H9 (cell line): ENCODE data around the gene RAI14. TPM values are rescaled to one million over a fixed set of nuclear protein-coding genes. Genes with fewer than 3 reads are reported as not detected.

Experiments used
- DNase-seq: peaks from one replicate; pipeline ENCODE4 v3.0.0-alpha.2; 2017
- H2AFZ ChIP-seq: one replicate; pipeline ENCODE4 v1.6.1; 2013; ENCODE audit warnings: mild to moderate bottlenecking, low read length, control low read depth, moderate library complexity
- H2AK5ac ChIP-seq: 2 replicates; pipeline ENCODE4 v1.6.1; 2013; ENCODE audit warnings: low read length, control low read depth, mixed read lengths; ENCODE audit not compliant: insufficient read length
- H2BK120ac ChIP-seq: one replicate; pipeline ENCODE4 v1.6.1; 2013; ENCODE audit warnings: low read depth, mild to moderate bottlenecking, low read length, control low read depth, inconsistent platforms; ENCODE audit not compliant: poor library complexity, severe bottlenecking
- H2BK12ac ChIP-seq: 2 replicates; pipeline ENCODE4 v1.6.1; 2013; ENCODE audit warnings: low read length, control low read depth, mixed read lengths, low read depth; ENCODE audit not compliant: insufficient read length
- H2BK15ac ChIP-seq: 2 replicates; pipeline ENCODE4 v1.6.1; 2013; ENCODE audit warnings: low read depth, low read length, control low read depth
- H2BK20ac ChIP-seq: one replicate; pipeline ENCODE4 v1.6.1; 2013; ENCODE audit warnings: low read depth, mild to moderate bottlenecking, low read length, control low read depth, inconsistent platforms; ENCODE audit not compliant: poor library complexity, severe bottlenecking
- H2BK5ac ChIP-seq: 2 replicates; pipeline ENCODE4 v1.6.1; 2013; ENCODE audit warnings: low read length, control low read depth, mixed read lengths; ENCODE audit not compliant: insufficient read length
- H3K14ac ChIP-seq: 2 replicates; pipeline ENCODE4 v1.6.1; 2013; ENCODE audit warnings: low read length, control low read depth; ENCODE audit not compliant: insufficient read depth
- H3K18ac ChIP-seq: 2 replicates; pipeline ENCODE4 v1.6.1; 2013; ENCODE audit warnings: low read depth, mild to moderate bottlenecking, mixed read lengths, low read length, control low read depth; ENCODE audit not compliant: insufficient read length
- H3K23ac ChIP-seq: 2 replicates; pipeline ENCODE4 v1.6.1; 2013; ENCODE audit warnings: low read length, control low read depth, mixed read lengths, low read depth; ENCODE audit not compliant: insufficient read length
- H3K23me2 ChIP-seq: 2 replicates; pipeline ENCODE4 v1.6.1; 2013; ENCODE audit warnings: low read depth, mild to moderate bottlenecking, mixed read lengths, low read length, control low read depth; ENCODE audit not compliant: insufficient read length, poor library complexity, severe bottlenecking
- H3K27ac ChIP-seq: 2 replicates; pipeline ENCODE4 v1.5.1; 2013; ENCODE audit warnings: low read length, control low read depth, mixed read lengths, low read depth; ENCODE audit not compliant: insufficient read length
- H3K27me3 ChIP-seq: 2 replicates; pipeline ENCODE4 v1.6.1; 2013; ENCODE audit warnings: low read length, control low read depth, inconsistent platforms; ENCODE audit not compliant: insufficient read depth
- H3K4ac ChIP-seq: 2 replicates; pipeline ENCODE4 v1.6.1; 2013; ENCODE audit warnings: low read depth, mild to moderate bottlenecking, control low read depth, inconsistent platforms, low read length, moderate library complexity
- H3K4me1 ChIP-seq: 2 replicates; pipeline ENCODE4 v1.6.1; 2013; ENCODE audit warnings: low read length, control low read depth, inconsistent platforms; ENCODE audit not compliant: insufficient read depth
- H3K4me2 ChIP-seq: 2 replicates; pipeline ENCODE4 v1.6.1; 2013; ENCODE audit warnings: low read length, control low read depth, mixed read lengths; ENCODE audit not compliant: insufficient read length, insufficient read depth
- H3K56ac ChIP-seq: 2 replicates; pipeline ENCODE4 v1.6.1; 2013; ENCODE audit warnings: low read depth, mild to moderate bottlenecking, mixed read lengths, low read length, control low read depth; ENCODE audit not compliant: insufficient read length
- H3K79me1 ChIP-seq: 2 replicates; pipeline ENCODE4 v1.6.1; 2013; ENCODE audit warnings: low read depth, mild to moderate bottlenecking, moderate library complexity, low read length, control low read depth, inconsistent platforms; ENCODE audit not compliant: insufficient read depth, poor library complexity, severe bottlenecking
- H3K79me2 ChIP-seq: 2 replicates; pipeline ENCODE4 v1.6.1; 2013; ENCODE audit warnings: low read length, control low read depth, inconsistent platforms; ENCODE audit not compliant: insufficient read depth
- H3K9ac ChIP-seq: 2 replicates; pipeline ENCODE4 v1.6.1; 2013; ENCODE audit warnings: low read length, control low read depth, mixed read lengths; ENCODE audit not compliant: insufficient read length; ENCODE audit errors: extremely low read depth
- H3K9me3 ChIP-seq: one replicate; pipeline ENCODE4 v1.6.1; 2013; ENCODE audit warnings: low read depth, low read length, inconsistent platforms; ENCODE audit not compliant: control insufficient read depth
- H3T11ph ChIP-seq: one replicate; pipeline ENCODE4 v1.6.1; 2013; ENCODE audit warnings: mild to moderate bottlenecking, low read length, control low read depth, inconsistent platforms
- H4K20me1 ChIP-seq: one replicate; pipeline ENCODE4 v1.6.1; 2013; ENCODE audit not compliant: control insufficient read depth, insufficient read length, insufficient read depth
- H4K5ac ChIP-seq: 2 replicates; pipeline ENCODE4 v1.6.1; 2013; ENCODE audit warnings: low read depth, mild to moderate bottlenecking, mixed read lengths, low read length, control low read depth; ENCODE audit not compliant: insufficient read length
- H4K8ac ChIP-seq: replicated peaks from 2 replicates; pipeline ENCODE4 v1.6.1; 2013; ENCODE audit warnings: low read length, control low read depth, mixed read lengths, low read depth; ENCODE audit not compliant: insufficient read length
- H4K91ac ChIP-seq: 2 replicates; pipeline ENCODE4 v1.6.1; 2013; ENCODE audit warnings: low read depth, mild to moderate bottlenecking, moderate library complexity, mixed read lengths, low read length, control low read depth; ENCODE audit not compliant: insufficient read length
- H3K27ac Mint-ChIP-seq, 3 experiments: 2 replicates in 2 of 3; 3 replicates in 1 of 3; pipeline ENCODE4 v1.8.0; 2020 to 2021; ENCODE audit warnings: mixed read lengths in 3 of 3, mild to moderate bottlenecking in 1 of 3, moderate library complexity in 1 of 3
- H3K27me3 Mint-ChIP-seq: 2 replicates; pipeline ENCODE4 v1.8.0; 2021; ENCODE audit warnings: low read depth, mild to moderate bottlenecking, moderate library complexity, mixed read lengths
- H3K36me3 Mint-ChIP-seq, 3 experiments: 2 replicates in 2 of 3; 3 replicates in 1 of 3; pipeline ENCODE4 v1.8.0; 2020 to 2021; ENCODE audit warnings: low read depth in 3 of 3, mixed read lengths in 3 of 3; ENCODE audit not compliant: insufficient read depth in 1 of 3
- H3K4me1 Mint-ChIP-seq, 2 experiments: 2 replicates each; pipeline ENCODE4 v1.8.0; 2020; ENCODE audit warnings: mixed read lengths in 2 of 2
- H3K4me3 Mint-ChIP-seq, 2 experiments: 2 replicates in 1 of 2; 3 replicates in 1 of 2; pipeline ENCODE4 v1.8.0; 2020 to 2021; ENCODE audit warnings: mild to moderate bottlenecking in 2 of 2, mixed read lengths in 2 of 2, moderate library complexity in 1 of 2
- H3K9me3 Mint-ChIP-seq, 2 experiments: 2 replicates in 1 of 2; 3 replicates in 1 of 2; pipeline ENCODE4 v1.8.0; 2020; ENCODE audit warnings: mild to moderate bottlenecking in 2 of 2, mixed read lengths in 2 of 2, moderate library complexity in 1 of 2
- CTCF ChIP-seq: fragments of 200-600 bp; sonication (generic); conservative IDR thresholded peaks from 3 replicates; pipeline ENCODE4 v1.8.0; 2021; ENCODE audit warnings: antibody characterized with exemption, mild to moderate bottlenecking
- WGBS: extraction: QIAGEN DNeasy Blood & Tissue Kit; methylation state at CpG from one replicate; pipeline ENCODE4 v1.1.7; 2013; ENCODE audit warnings: missing lambda C conversion rate, low lambda C conversion rate, mixed read lengths; ENCODE audit not compliant: insufficient read length; ENCODE audit errors: extremely low coverage; 5-methylcytosine and 5-hydroxymethylcytosine counted together
- total RNA-seq: library from RNA; stranded (reverse); gene quantifications from 2 replicates; pipeline ENCODE4 v1.2.1, GENCODE V29; 2021

The RAI14 gene
- total RNA-seq, 1 experiment from 2014 or later, result 127 TPM

- H3K36me3 Mint-ChIP-seq, result no peaks in the 10 kb centered on the region
- Histone ChIP-seq H3K4me2 (no peak overlapping the region), H3K9me3 (no peaks in the 10 kb centered on the region), H3K14ac (no peak overlapping the region), H4K20me1 (no peaks in the 10 kb centered on the region), H4K91ac (no peak overlapping the region), H2BK20ac (no peak overlapping the region), H3K4me1 (peaks cover 7% of the 10 kb centered on the region; the same call in 1 of the 2 replicates), H2AFZ (no peak overlapping the region), H3K27ac (no peak overlapping the region), H3T11ph (no peak overlapping the region), H3K27me3 (no peaks in the 10 kb centered on the region), H2BK5ac (no peak overlapping the region), H4K8ac (no peak overlapping the region), H3K23ac (no peak overlapping the region), H3K4ac (no peak overlapping the region), H3K79me2 (no peaks in the 10 kb centered on the region), H4K5ac (no peak overlapping the region), H3K56ac (no peak overlapping the region), H2BK120ac (no peak overlapping the region), H2BK12ac (no peak overlapping the region), H3K23me2 (no peaks in the 10 kb centered on the region), H3K79me1 (no peaks in the 10 kb centered on the region), H3K18ac (no peak overlapping the region), H2BK15ac (no peak overlapping the region; the same call in 1 of the 2 replicates), H2AK5ac (no peak overlapping the region), H3K9ac (no peak overlapping the region)
- no peaks in the 10 kb centered on the region for H3K9me3 Mint-ChIP-seq
- peaks cover 26 to 31% of the 10 kb centered on the region in 2 experiments for H3K4me1 Mint-ChIP-seq
- WGBS, result no CpG with 5 or more reads among the region's 3 CpGs
- no peak overlapping the region for H3K27ac Mint-ChIP-seq
- no peaks in the 10 kb centered on the region for H3K27me3 Mint-ChIP-seq
- no peak for DNase-seq
- H3K4me3 Mint-ChIP-seq, result no peak overlapping the region
- no peak for TF ChIP-seq CTCF
Measured at GRCh38 chr5:34608859-34609648, 47.1 kb upstream of the RAI14 start.
